Sigmoid colon (tissue), 4 donors: Measurements from ENCODE around the gene TUBGCP4.

Experiments
- CTCF ChIP-seq, 4 experiments: fragments of 450-650 bp in 3 of 4; fragments of 200-600 bp in 1 of 4; IDR thresholded peaks; one replicate each; pipeline ENCODE4 v1.5.1; 2016 to 2019; ENCODE audit warnings: antibody characterized with exemption in 4 of 4, mild to moderate bottlenecking in 3 of 4, moderate library complexity in 2 of 4
- EP300 ChIP-seq, 4 donors: sonication (generic); formaldehyde crosslinking; IDR thresholded peaks; one replicate each; pipeline ENCODE4 v1.6.1; 2017; ENCODE audit warnings: antibody characterized with exemption in 4 of 4
- POLR2A ChIP-seq, 2 donors: fragments of 450-650 bp; IDR thresholded peaks; one replicate each; pipeline ENCODE4 v1.6.1; 2016; ENCODE audit warnings: antibody characterized with exemption in 2 of 2, mild to moderate bottlenecking in 2 of 2, moderate library complexity in 2 of 2

- TF ChIP-seq CTCF (IDR thresholded peaks at IDR 0.05) (no peak), POLR2A (IDR thresholded peaks at IDR 0.05) (no peak), EP300 (IDR thresholded peaks at IDR 0.05) (no peak)
Observed at GRCh38 chr15:43352693-43353382, 18.1 kb upstream of the TUBGCP4 start.
